SU-DHL-6 (cell line): Measurements from ENCODE around the gene RAB22A.

ENCODE experiments used
- EZH2phosphoT487 ChIP-seq: fragments of 200-600 bp; sonication (generic), shearing (Covaris generic); conservative IDR thresholded peaks from 2 replicates; pipeline ENCODE4 v1.6.1; 2018; ENCODE audit warnings: mild to moderate bottlenecking, antibody characterized with exemption, low read length, moderate library complexity, mixed read lengths
- TF ChIP-seq, protein P1 (sequence below): fragments of 200-600 bp; sonication (generic); IDR thresholded peaks from one replicate; pipeline ENCODE4 v1.5.1; 2017; ENCODE audit warnings: antibody characterized with exemption, mild to moderate bottlenecking, low read length, moderate library complexity; ENCODE audit not compliant: insufficient read depth, poor library complexity, severe bottlenecking

DNA sequence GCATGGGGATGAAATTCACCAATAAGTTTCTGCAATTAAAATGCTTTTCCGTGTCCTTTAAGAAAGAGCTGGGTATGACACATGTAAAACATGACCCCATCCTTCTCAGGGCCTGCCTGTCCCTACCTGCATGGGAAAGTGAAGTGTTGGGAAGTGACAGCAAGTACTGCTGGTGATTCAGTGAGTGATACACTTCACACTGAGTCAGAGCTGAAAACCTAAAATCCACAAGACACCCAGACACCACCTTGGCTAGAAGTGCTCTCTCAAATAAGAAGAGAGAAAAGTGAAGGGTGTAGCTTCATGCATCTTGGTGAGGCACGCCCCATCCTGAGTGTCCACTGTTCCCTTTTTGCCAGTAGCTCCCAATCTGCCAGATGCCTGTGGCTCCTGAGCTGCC lies 3.3 kb downstream of the RAB22A start:
- TF ChIP-seq, protein P1, sequence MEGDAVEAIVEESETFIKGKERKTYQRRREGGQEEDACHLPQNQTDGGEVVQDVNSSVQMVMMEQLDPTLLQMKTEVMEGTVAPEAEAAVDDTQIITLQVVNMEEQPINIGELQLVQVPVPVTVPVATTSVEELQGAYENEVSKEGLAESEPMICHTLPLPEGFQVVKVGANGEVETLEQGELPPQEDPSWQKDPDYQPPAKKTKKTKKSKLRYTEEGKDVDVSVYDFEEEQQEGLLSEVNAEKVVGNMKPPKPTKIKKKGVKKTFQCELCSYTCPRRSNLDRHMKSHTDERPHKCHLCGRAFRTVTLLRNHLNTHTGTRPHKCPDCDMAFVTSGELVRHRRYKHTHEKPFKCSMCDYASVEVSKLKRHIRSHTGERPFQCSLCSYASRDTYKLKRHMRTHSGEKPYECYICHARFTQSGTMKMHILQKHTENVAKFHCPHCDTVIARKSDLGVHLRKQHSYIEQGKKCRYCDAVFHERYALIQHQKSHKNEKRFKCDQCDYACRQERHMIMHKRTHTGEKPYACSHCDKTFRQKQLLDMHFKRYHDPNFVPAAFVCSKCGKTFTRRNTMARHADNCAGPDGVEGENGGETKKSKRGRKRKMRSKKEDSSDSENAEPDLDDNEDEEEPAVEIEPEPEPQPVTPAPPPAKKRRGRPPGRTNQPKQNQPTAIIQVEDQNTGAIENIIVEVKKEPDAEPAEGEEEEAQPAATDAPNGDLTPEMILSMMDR, result no peak
- TF ChIP-seq EZH2phosphoT487, result no peak
